Gastrocnemius medialis (tissue), 4 donors: ENCODE measurements around the gene CTDSPL.
"Not testable (repeated sequence)": the region's sequence is repeated elsewhere in the genome, so short reads cannot be mapped to it uniquely, and the experiment has no call there.

Experiments used
- POLR2A ChIP-seq, 2 donors: fragments of 450-650 bp; IDR thresholded peaks; one replicate each; pipeline ENCODE4 v1.6.1; 2017; ENCODE audit warnings: antibody characterized with exemption in 2 of 2, mild to moderate bottlenecking in 2 of 2, moderate library complexity in 2 of 2
- TF ChIP-seq, protein P1 (sequence below), 5 experiments: fragments of 450-650 bp in 3 of 5; fragments of 200-600 bp in 2 of 5; sonication (generic) in 2 of 5; IDR thresholded peaks in 4 of 5; conservative IDR thresholded peaks in 1 of 5; 1 replicate in 4 of 5; 2 replicates in 1 of 5; pipeline ENCODE4 v1.5.1; 2016 to 2019; ENCODE audit warnings: antibody characterized with exemption in 5 of 5, mild to moderate bottlenecking in 3 of 5, moderate library complexity in 3 of 5

DNA sequence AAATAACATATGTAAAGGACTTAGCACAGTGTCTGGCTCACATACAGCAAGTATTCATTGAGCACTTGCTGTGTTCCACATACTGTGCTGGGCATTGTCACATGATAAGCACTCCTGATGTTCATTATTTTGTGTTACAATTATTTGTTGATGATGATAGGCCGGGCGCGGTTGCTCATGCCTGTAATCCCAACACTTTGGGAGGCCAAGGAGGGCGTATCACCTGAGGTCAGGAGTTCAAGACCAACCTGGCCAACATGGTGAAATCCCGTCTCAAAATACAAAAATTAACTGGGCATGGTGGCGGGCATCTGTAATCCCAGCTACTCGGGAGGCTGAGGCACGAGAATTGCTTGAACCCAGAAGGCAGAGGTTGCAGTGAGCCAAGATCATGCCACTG, 110.4 kb downstream of the CTDSPL start:
- TF ChIP-seq, protein P1, sequence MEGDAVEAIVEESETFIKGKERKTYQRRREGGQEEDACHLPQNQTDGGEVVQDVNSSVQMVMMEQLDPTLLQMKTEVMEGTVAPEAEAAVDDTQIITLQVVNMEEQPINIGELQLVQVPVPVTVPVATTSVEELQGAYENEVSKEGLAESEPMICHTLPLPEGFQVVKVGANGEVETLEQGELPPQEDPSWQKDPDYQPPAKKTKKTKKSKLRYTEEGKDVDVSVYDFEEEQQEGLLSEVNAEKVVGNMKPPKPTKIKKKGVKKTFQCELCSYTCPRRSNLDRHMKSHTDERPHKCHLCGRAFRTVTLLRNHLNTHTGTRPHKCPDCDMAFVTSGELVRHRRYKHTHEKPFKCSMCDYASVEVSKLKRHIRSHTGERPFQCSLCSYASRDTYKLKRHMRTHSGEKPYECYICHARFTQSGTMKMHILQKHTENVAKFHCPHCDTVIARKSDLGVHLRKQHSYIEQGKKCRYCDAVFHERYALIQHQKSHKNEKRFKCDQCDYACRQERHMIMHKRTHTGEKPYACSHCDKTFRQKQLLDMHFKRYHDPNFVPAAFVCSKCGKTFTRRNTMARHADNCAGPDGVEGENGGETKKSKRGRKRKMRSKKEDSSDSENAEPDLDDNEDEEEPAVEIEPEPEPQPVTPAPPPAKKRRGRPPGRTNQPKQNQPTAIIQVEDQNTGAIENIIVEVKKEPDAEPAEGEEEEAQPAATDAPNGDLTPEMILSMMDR (IDR thresholded peaks at IDR 0.05 in 4 of 5, conservative IDR thresholded peaks at IDR 0.05 in 1 of 5): not testable (repeated sequence)
- TF ChIP-seq POLR2A (IDR thresholded peaks at IDR 0.05): not testable (repeated sequence)
